ENCODE results near the gene SRSF4. TPM values are rescaled to one million over a fixed set of nuclear protein-coding genes. Genes with fewer than 3 reads are reported as not detected.

SRSF4 gene
- total and polyA plus RNA-seq, 9 of the 15 experiments (the other 6 are each of a cell fraction or from before 2014, with no cell fraction given), result 15.9 to 132 (median 82.0) TPM

DNA sequence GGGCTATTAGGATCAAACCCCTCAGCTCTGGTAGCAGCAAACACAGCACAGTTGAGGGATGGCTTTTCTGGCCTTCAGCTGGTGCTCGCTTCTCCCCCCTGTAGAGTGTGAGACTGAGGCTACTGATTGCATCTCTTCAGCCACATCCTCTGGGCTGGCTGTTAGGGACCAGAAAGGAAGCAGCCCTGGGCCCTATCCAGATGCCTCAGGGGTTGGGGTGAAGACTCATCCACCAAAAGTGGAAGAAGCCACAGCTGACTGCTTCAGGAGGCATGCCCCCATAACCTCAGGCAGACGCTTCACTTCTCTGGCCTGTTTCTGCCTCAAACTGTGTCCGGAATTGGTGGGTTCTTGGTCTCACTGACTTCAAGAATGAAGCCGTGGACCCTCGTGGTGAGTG, 51.8 kb downstream of the SRSF4 start:
- Histone ChIP-seq H3K36me3 (ENCODE audit: control insufficient read depth, insufficient read depth, low read length) (no peaks in the 10 kb centered on the region), H3K27me3 (ENCODE audit: control insufficient read depth in 2 of 2, insufficient read depth in 2 of 2, low read length in 2 of 2) (no peaks in the 10 kb centered on the region), H2AFZ (ENCODE audit: low read depth, low read length) (no peak overlapping the region), H3K4me3 (no peak overlapping the region), H3K4me1 (replicated peaks in 1 of 2; ENCODE audit: control insufficient read depth in 2 of 2, insufficient read depth in 2 of 2, low read length in 2 of 2) (peaks cover 6 to 16% of the 10 kb centered on the region in 2 experiments; a peak in 4 of 5 replicates), H3K9me1 (ENCODE audit: control insufficient read depth, insufficient read depth, low read length) (no peaks in the 10 kb centered on the region), H3K79me2 (ENCODE audit: control insufficient read depth, insufficient read depth, low read length) (no peaks in the 10 kb centered on the region), H3K9ac (ENCODE audit: insufficient read depth in 1 of 2, low read depth in 2 of 2, low read length in 2 of 2) (peak overlapping the region in 1 of 2 experiments; percentile 1; a peak in 1 of 4 replicates), H3K4me2 (ENCODE audit: insufficient read depth, low read length) (no peak overlapping the region), H3K9me3 (replicated peaks; ENCODE audit: control insufficient read depth, insufficient read depth, low read depth, low read length) (no peaks in the 10 kb centered on the region), H4K20me1 (replicated peaks; ENCODE audit: control insufficient read depth, insufficient read depth, low read length) (no peaks in the 10 kb centered on the region), H3K27ac (ENCODE audit: extremely low read depth, low read depth, low read length) (no peak overlapping the region)
- POLR2A ChIA-PET, result interaction anchor here (0.9 to 3.1 kb wide), 5 partner anchors 14 to 104 kb away, joined by 3 to 12 read pairs (median 3); partner anchors contain the start of gene SRSF4
- FAIRE-seq (no peak), ATAC-seq (peak; percentile 35), DNase-seq (ENCODE audit: extremely low read depth in 1 of 4, low spot score in 3 of 4) (no peak)
- in situ Hi-C loops (cut with MboI), result no loop called here
- TF ChIP-seq, protein P1, sequence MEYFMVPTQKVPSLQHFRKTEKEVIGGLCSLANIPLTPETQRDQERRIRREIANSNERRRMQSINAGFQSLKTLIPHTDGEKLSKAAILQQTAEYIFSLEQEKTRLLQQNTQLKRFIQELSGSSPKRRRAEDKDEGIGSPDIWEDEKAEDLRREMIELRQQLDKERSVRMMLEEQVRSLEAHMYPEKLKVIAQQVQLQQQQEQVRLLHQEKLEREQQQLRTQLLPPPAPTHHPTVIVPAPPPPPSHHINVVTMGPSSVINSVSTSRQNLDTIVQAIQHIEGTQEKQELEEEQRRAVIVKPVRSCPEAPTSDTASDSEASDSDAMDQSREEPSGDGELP (CRISPR knock-in tag; IDR thresholded peaks at IDR 0.05; ENCODE audit: borderline replicate concordance), result peak; percentile 36; the same call in 1 of the 2 replicates
- TF ChIP-seq TFAM (CRISPR knock-in tag; conservative IDR thresholded peaks at IDR 0.05), result no peak
- intact Hi-C loops (cut with micrococcal nuclease), result no loop called here
- CTCF ChIA-PET (ENCODE audit: low intra/inter-chr PET ratio), result no interaction called here
- BruUV-seq (replicated peaks), result no TSS peak
- 25% methylated on average over 5 of the region's 5 CpGs for WGBS (ENCODE audit: insufficient coverage, low coverage, missing lambda C conversion rate)

- ATAC-seq, result no peak
- 38% methylated on average over 6 of the region's 6 CpGs for WGBS (ENCODE audit: insufficient coverage, low coverage, missing lambda C conversion rate)
- Histone ChIP-seq H3K9me1 (ENCODE audit: control insufficient read depth, insufficient read depth, low read length) (no peaks in the 10 kb centered on the region), H4K20me1 (replicated peaks; ENCODE audit: control insufficient read depth, insufficient read depth, low read length) (no peaks in the 10 kb centered on the region), H3K4me2 (ENCODE audit: insufficient read depth, low read length) (no peak overlapping the region), H3K9me3 (replicated peaks; ENCODE audit: control insufficient read depth, insufficient read depth, low read depth, low read length) (no peaks in the 10 kb centered on the region), H3K27me3 (ENCODE audit: control insufficient read depth in 2 of 2, insufficient read depth in 2 of 2, low read length in 2 of 2) (no peaks in the 10 kb centered on the region), H3K4me1 (replicated peaks in 1 of 2; ENCODE audit: control insufficient read depth in 2 of 2, insufficient read depth in 2 of 2, low read length in 2 of 2) (peaks cover 6 to 18% of the 10 kb centered on the region in 2 experiments; a peak in 4 of 5 replicates), H3K9ac (ENCODE audit: insufficient read depth in 1 of 2, low read depth in 2 of 2, low read length in 2 of 2) (peak overlapping the region in 1 of 2 experiments; percentile 41; a peak in 1 of 4 replicates), H2AFZ (ENCODE audit: low read depth, low read length) (no peak overlapping the region), H3K27ac (ENCODE audit: extremely low read depth, low read depth, low read length) (no peak overlapping the region), H3K4me3 (no peak overlapping the region), H3K36me3 (ENCODE audit: control insufficient read depth, insufficient read depth, low read length) (no peaks in the 10 kb centered on the region), H3K79me2 (ENCODE audit: control insufficient read depth, insufficient read depth, low read length) (no peaks in the 10 kb centered on the region)
- ChIA-PET CTCF (ENCODE audit: low intra/inter-chr PET ratio) (no interaction called here), POLR2A (interaction anchor here (0.5 to 3.1 kb wide), 4 partner anchors 15 to 35 kb away, joined by 3 to 12 read pairs (median 4); no protein-coding TSS in a partner anchor)
- no peak for FAIRE-seq
- no TSS peak for BruUV-seq (replicated peaks)
- in situ Hi-C loops (cut with MboI) (no loop called here), intact Hi-C loops (cut with micrococcal nuclease) (no loop called here)
- DNase-seq (ENCODE audit: extremely low read depth in 1 of 4, low spot score in 3 of 4), result no peak
- no peak for TF ChIP-seq ZNF766 (CRISPR knock-in tag; conservative IDR thresholded peaks at IDR 0.05)
- TF ChIP-seq ZNF282 (CRISPR knock-in tag; IDR thresholded peaks at IDR 0.05), result no peak
- TF ChIP-seq, protein P2, sequence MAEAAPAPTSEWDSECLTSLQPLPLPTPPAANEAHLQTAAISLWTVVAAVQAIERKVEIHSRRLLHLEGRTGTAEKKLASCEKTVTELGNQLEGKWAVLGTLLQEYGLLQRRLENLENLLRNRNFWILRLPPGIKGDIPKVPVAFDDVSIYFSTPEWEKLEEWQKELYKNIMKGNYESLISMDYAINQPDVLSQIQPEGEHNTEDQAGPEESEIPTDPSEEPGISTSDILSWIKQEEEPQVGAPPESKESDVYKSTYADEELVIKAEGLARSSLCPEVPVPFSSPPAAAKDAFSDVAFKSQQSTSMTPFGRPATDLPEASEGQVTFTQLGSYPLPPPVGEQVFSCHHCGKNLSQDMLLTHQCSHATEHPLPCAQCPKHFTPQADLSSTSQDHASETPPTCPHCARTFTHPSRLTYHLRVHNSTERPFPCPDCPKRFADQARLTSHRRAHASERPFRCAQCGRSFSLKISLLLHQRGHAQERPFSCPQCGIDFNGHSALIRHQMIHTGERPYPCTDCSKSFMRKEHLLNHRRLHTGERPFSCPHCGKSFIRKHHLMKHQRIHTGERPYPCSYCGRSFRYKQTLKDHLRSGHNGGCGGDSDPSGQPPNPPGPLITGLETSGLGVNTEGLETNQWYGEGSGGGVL (CRISPR knock-in tag; IDR thresholded peaks at IDR 0.05), result no peak
- TF ChIP-seq CHCHD3 (CRISPR knock-in tag; IDR thresholded peaks at IDR 0.05), result no peak
- TF ChIP-seq BRCA1 (IDR thresholded peaks at IDR 0.05), result no peak
- no peak for TF ChIP-seq BRCA1 (CRISPR knock-in tag; IDR thresholded peaks at IDR 0.05)
- no peak for TF ChIP-seq KLF10 (CRISPR knock-in tag; IDR thresholded peaks at IDR 0.05)
- TF ChIP-seq ARHGAP35 (IDR thresholded peaks at IDR 0.05; ENCODE audit: partially characterized antibody), result no peak
- no peak for TF ChIP-seq SMARCA4 (IDR thresholded peaks at IDR 0.05)
- TF ChIP-seq MECOM (CRISPR knock-in tag; IDR thresholded peaks at IDR 0.05), result no peak
- TF ChIP-seq FOXA1 (IDR thresholded peaks at IDR 0.05; ENCODE audit: borderline replicate concordance), result no peak
- no peak for TF ChIP-seq ZBTB12 (CRISPR knock-in tag; IDR thresholded peaks at IDR 0.05)
Measured at GRCh38 chr1:29128739-29129138, 53.0 kb downstream of the SRSF4 start.

Measured in K562 (cell line).